Fibroblast of mammary gland (primary cell): Measurements from ENCODE around the gene CTBP1.

Source experiments
- DNase-seq: peaks from one replicate; pipeline ENCODE4 v3.0.0-alpha.2; 2010; ENCODE audit warnings: low read depth
- H3K4me3 ChIP-seq: 2 replicates; pipeline ENCODE4 v1.5.1; 2011; ENCODE audit warnings: low read depth, mild to moderate bottlenecking, low read length, moderate library complexity; ENCODE audit not compliant: control insufficient read depth
- TF ChIP-seq, protein P1 (sequence below): conservative IDR thresholded peaks from 2 replicates; pipeline ENCODE4 v1.5.1; 2011; ENCODE audit warnings: low read depth, low read length, inconsistent platforms; ENCODE audit not compliant: control insufficient read depth, insufficient read depth

CTBP1 gene

DNA sequence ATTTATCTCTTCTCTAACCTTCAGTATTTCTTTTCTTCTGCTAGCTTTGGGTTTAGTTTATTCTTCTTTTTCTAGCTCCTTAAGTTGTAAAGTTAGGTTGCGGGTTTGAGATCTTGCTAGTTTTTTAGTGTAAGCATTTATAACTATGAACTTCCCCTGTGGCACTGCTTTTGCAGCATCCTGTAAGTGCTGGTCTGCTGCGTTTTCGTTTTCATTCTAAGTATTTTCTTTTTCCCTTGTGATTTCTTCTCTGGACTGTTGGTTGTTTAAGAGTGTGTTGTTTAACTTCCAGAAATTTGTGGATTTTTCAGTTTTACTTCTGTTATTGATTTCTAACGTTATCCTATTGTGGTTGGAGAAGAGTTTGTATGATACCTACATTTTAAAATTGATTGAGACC lies 11.0 kb upstream of the CTBP1 start:
- TF ChIP-seq, protein P1, sequence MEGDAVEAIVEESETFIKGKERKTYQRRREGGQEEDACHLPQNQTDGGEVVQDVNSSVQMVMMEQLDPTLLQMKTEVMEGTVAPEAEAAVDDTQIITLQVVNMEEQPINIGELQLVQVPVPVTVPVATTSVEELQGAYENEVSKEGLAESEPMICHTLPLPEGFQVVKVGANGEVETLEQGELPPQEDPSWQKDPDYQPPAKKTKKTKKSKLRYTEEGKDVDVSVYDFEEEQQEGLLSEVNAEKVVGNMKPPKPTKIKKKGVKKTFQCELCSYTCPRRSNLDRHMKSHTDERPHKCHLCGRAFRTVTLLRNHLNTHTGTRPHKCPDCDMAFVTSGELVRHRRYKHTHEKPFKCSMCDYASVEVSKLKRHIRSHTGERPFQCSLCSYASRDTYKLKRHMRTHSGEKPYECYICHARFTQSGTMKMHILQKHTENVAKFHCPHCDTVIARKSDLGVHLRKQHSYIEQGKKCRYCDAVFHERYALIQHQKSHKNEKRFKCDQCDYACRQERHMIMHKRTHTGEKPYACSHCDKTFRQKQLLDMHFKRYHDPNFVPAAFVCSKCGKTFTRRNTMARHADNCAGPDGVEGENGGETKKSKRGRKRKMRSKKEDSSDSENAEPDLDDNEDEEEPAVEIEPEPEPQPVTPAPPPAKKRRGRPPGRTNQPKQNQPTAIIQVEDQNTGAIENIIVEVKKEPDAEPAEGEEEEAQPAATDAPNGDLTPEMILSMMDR, result no peak
- no peak for DNase-seq
- no peak overlapping the region for H3K4me3 ChIP-seq

- H3K4me3 ChIP-seq, result no peak overlapping the region
- TF ChIP-seq, protein P1, result no peak
- no peak for DNase-seq
Observed at GRCh38 chr4:1258457-1258856, 9.5 kb upstream of the CTBP1 start.

DNA sequence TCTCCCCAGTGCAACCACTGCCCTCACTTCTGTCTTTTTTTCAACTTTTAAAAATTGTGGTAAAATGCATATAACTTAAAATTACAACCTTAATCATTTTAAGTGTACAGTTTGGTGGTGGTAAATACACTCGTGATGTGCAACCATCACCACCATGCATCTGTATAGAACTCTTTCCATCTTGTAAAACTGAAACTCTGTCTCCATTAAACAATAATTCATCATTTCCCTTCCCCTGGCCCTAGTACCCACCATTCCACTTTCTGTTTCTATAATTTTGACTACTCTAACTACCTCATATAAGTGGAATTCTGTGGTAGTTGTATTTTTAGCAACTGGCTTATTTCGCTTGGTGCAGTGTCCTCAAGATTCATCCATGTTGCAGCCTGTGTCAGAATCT lies 6.8 kb upstream of the CTBP1 start:
- TF ChIP-seq, protein P1, result no peak

GRCh38 chr4:1255151-1255550 lies 6.2 kb upstream of the CTBP1 start:
- peak; percentile 65 for DNase-seq
- TF ChIP-seq, protein P1, result no peak
- no peak overlapping the region for H3K4me3 ChIP-seq

More for the DNA sequence above, 6.8 kb upstream of the CTBP1 start:
- no peak overlapping the region for H3K4me3 ChIP-seq
- DNase-seq, result no peak

GRCh38 chr4:1253831-1254230 lies 4.9 kb upstream of the CTBP1 start:
- no peak for DNase-seq
- H3K4me3 ChIP-seq, result no peak overlapping the region
- TF ChIP-seq, protein P1, result no peak

DNA sequence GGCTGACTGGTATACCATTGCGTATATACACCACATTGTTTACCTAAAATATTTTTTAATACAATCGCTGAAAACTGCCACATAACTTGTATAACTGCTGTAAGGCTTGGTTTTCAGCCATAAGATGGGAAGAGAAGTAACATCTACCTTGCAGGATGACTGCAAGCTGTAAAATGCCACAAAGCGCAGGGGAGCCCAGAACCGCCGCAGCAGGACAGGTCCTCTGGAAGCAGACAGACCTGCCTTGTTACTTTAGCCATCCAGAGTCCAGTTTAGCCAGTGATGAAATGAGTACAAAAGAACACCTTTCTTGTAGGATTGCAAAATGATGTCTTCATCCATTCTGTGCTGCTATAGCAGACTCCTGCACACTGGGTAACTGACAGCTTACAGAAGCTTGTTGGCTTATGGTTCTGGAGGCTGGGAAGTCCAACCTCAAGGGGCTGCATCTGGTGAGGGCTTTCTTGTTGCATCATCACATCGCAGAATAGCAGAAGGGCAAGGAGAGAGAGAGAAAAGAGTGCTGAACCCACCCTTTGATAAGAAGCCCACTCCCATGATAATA lies 4.1 kb upstream of the CTBP1 start:
- no peak overlapping the region for H3K4me3 ChIP-seq
- TF ChIP-seq, protein P1, result no peak
- no peak for DNase-seq

GRCh38 chr4:1251773-1252066 lies 2.8 kb upstream of the CTBP1 start:
- no peak overlapping the region for H3K4me3 ChIP-seq
- DNase-seq, result no peak
- TF ChIP-seq, protein P1, result no peak
